Sigmoid colon (tissue), 4 donors: ENCODE data around the gene THOC6.

ENCODE experiments used
- CTCF ChIP-seq, 4 experiments: fragments of 450-650 bp in 3 of 4; fragments of 200-600 bp in 1 of 4; IDR thresholded peaks; one replicate each; pipeline ENCODE4 v1.5.1; 2016 to 2019; ENCODE audit warnings: antibody characterized with exemption in 4 of 4, mild to moderate bottlenecking in 3 of 4, moderate library complexity in 2 of 4
- EP300 ChIP-seq, 4 donors: sonication (generic); formaldehyde crosslinking; IDR thresholded peaks; one replicate each; pipeline ENCODE4 v1.6.1; 2017; ENCODE audit warnings: antibody characterized with exemption in 4 of 4
- POLR2A ChIP-seq, 2 donors: fragments of 450-650 bp; IDR thresholded peaks; one replicate each; pipeline ENCODE4 v1.6.1; 2016; ENCODE audit warnings: antibody characterized with exemption in 2 of 2, mild to moderate bottlenecking in 2 of 2, moderate library complexity in 2 of 2
- POLR2AphosphoS5 ChIP-seq, 4 donors: sonication (generic); formaldehyde crosslinking; IDR thresholded peaks; one replicate each; pipeline ENCODE4 v1.6.1; 2017; ENCODE audit warnings: antibody characterized with exemption in 4 of 4

DNA sequence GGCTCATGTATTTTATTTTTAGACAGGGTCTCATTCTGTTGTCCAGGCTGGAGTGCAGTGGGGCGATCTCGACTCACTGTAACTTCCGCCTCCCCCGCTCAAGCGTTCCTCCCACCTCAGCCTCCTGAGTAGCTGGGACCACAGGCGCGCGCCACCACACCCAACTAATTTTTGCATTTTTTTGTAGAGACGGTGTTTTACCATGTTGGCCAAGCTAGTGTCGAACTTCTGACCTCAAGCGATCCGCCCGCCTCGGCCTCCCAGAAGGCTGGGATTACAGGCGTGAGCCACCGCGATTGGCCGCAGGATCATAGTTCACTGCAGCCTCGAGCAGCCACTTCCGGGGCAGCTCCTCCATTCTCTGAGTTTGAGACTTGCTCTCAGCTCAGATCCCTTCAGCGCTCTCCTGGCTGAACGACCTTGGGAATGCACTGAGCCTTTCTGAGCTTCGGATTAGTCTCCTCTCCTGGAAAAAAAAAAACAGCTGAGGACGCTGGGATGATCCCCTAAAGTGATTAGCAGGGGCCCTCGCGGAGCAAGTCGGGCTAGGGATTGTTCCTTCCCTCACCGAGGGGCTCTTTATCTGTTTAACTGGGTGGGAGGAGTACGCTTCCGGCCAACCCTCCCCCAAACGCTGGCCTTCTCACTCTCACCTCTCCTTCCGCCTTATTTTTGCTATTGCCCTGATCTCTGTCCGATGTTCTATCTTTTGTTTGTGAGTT, 42.5 kb upstream of the THOC6 start:
- no peak for TF ChIP-seq POLR2A (IDR thresholded peaks at IDR 0.05)
- no peak for TF ChIP-seq CTCF (IDR thresholded peaks at IDR 0.05)
- TF ChIP-seq EP300 (IDR thresholded peaks at IDR 0.05) = no peak
- no peak for TF ChIP-seq POLR2AphosphoS5 (IDR thresholded peaks at IDR 0.05)
